ENCODE results near the gene ZNF408.

DNA sequence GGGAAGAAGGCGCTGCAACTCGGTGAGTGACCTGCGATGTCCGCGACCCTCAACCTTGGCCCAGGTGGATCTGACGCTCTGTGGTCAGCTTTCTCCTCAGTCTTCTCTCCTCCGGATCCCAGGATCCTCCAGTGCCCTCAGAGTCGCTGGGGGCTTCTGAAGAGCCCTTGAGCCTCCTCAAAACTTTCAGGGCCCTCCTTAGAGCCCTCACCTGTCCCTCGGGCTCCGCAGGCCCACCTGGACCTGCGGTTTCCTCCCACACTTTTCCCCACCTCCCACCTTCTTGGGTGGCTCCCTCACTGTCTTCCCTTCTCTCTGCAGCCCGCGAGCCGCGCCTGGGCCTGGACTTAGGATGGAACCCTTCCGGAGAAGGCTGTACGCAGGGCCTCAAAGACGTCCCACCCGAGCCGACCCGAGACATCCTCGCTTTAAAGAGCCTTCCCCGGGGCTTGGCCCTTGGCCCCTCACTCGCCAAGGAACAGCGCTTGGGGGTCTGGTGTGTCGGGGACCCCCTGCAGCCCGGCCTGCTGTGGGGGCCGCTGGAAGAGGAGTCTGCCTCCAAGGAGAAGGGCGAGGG lies 335 bp downstream of the ZNF408 start:
- TF ChIP-seq EZH2 (IDR thresholded peaks at IDR 0.05; ENCODE audit: low read depth, unreplicated experiment) (no peak), CREB1 (CRISPR knock-in tag; IDR thresholded peaks at IDR 0.05; ENCODE audit: low read depth) (no peak), STAT1 (IDR thresholded peaks at IDR 0.05; ENCODE audit: unreplicated experiment) (no peak), POLR2AphosphoS5 (IDR thresholded peaks at IDR 0.05; ENCODE audit: low read depth) (peak; percentile 38; the same call in 1 of the 2 replicates), EZH2phosphoT487 (IDR thresholded peaks at IDR 0.05; ENCODE audit: unreplicated experiment) (no peak), JUNB (IDR thresholded peaks at IDR 0.05; ENCODE audit: unreplicated experiment) (no peak), ZNF114 (CRISPR knock-in tag; IDR thresholded peaks at IDR 0.05) (no peak), NANOG (IDR thresholded peaks at IDR 0.05; ENCODE audit: borderline replicate concordance) (no peak), ZNF331 (CRISPR knock-in tag; IDR thresholded peaks at IDR 0.05; ENCODE audit: low read depth) (no peak)
- TF ChIP-seq, protein P1, sequence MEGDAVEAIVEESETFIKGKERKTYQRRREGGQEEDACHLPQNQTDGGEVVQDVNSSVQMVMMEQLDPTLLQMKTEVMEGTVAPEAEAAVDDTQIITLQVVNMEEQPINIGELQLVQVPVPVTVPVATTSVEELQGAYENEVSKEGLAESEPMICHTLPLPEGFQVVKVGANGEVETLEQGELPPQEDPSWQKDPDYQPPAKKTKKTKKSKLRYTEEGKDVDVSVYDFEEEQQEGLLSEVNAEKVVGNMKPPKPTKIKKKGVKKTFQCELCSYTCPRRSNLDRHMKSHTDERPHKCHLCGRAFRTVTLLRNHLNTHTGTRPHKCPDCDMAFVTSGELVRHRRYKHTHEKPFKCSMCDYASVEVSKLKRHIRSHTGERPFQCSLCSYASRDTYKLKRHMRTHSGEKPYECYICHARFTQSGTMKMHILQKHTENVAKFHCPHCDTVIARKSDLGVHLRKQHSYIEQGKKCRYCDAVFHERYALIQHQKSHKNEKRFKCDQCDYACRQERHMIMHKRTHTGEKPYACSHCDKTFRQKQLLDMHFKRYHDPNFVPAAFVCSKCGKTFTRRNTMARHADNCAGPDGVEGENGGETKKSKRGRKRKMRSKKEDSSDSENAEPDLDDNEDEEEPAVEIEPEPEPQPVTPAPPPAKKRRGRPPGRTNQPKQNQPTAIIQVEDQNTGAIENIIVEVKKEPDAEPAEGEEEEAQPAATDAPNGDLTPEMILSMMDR (conservative IDR thresholded peaks at IDR 0.05; ENCODE audit: low read depth in 2 of 2) = no peak
- TF ChIP-seq, protein P2, sequence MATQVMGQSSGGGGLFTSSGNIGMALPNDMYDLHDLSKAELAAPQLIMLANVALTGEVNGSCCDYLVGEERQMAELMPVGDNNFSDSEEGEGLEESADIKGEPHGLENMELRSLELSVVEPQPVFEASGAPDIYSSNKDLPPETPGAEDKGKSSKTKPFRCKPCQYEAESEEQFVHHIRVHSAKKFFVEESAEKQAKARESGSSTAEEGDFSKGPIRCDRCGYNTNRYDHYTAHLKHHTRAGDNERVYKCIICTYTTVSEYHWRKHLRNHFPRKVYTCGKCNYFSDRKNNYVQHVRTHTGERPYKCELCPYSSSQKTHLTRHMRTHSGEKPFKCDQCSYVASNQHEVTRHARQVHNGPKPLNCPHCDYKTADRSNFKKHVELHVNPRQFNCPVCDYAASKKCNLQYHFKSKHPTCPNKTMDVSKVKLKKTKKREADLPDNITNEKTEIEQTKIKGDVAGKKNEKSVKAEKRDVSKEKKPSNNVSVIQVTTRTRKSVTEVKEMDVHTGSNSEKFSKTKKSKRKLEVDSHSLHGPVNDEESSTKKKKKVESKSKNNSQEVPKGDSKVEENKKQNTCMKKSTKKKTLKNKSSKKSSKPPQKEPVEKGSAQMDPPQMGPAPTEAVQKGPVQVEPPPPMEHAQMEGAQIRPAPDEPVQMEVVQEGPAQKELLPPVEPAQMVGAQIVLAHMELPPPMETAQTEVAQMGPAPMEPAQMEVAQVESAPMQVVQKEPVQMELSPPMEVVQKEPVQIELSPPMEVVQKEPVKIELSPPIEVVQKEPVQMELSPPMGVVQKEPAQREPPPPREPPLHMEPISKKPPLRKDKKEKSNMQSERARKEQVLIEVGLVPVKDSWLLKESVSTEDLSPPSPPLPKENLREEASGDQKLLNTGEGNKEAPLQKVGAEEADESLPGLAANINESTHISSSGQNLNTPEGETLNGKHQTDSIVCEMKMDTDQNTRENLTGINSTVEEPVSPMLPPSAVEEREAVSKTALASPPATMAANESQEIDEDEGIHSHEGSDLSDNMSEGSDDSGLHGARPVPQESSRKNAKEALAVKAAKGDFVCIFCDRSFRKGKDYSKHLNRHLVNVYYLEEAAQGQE (IDR thresholded peaks at IDR 0.05; ENCODE audit: unreplicated experiment) = no peak
- TF ChIP-seq, protein P3, sequence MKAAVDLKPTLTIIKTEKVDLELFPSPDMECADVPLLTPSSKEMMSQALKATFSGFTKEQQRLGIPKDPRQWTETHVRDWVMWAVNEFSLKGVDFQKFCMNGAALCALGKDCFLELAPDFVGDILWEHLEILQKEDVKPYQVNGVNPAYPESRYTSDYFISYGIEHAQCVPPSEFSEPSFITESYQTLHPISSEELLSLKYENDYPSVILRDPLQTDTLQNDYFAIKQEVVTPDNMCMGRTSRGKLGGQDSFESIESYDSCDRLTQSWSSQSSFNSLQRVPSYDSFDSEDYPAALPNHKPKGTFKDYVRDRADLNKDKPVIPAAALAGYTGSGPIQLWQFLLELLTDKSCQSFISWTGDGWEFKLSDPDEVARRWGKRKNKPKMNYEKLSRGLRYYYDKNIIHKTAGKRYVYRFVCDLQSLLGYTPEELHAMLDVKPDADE (IDR thresholded peaks at IDR 0.05) = no peak

All from GM23338 (cell line).